Neural cell (in vitro differentiated cells): ENCODE measurements around the gene TXLNA. TPM values are rescaled to one million over a fixed set of nuclear protein-coding genes. Genes with fewer than 3 reads are reported as not detected.

ENCODE experiments used
- H2AFZ ChIP-seq: fragments of 200-600, 300-800 bp; sonication (generic), shearing (Covaris generic); 2 replicates; pipeline ENCODE4 v1.6.0; 2014; ENCODE audit warnings: low read depth, mild to moderate bottlenecking, antibody characterized with exemption, low read length, moderate library complexity
- H3F3A ChIP-seq: fragments of 200-600 bp; shearing (Covaris generic); 2 replicates; pipeline ENCODE4 v1.6.1; 2016; ENCODE audit warnings: mild to moderate bottlenecking, moderate library complexity, mixed read lengths, antibody characterized with exemption, low read length; ENCODE audit not compliant: insufficient read depth, poor library complexity, severe bottlenecking
- H3K27ac ChIP-seq: fragments of 200-600, 300-800 bp; sonication (generic), shearing (Covaris generic); 2 replicates; pipeline ENCODE4 v1.5.1; 2014; ENCODE audit warnings: mild to moderate bottlenecking, low read length, moderate library complexity
- H3K27me3 ChIP-seq: fragments of 300-800, 200-600 bp; sonication (generic), shearing (Covaris generic); 2 replicates; pipeline ENCODE4 v1.6.0; 2014; ENCODE audit warnings: mild to moderate bottlenecking, low read depth, low read length, moderate library complexity; ENCODE audit not compliant: insufficient read depth
- H3K36me3 ChIP-seq: fragments of 300-800, 200-600 bp; sonication (generic), shearing (Covaris generic); 2 replicates; pipeline ENCODE4 v1.5.1; 2014; ENCODE audit warnings: mild to moderate bottlenecking, antibody characterized with exemption, low read length, moderate library complexity; ENCODE audit not compliant: insufficient read depth
- H3K4me2 ChIP-seq: fragments of 300-800, 200-600 bp; sonication (generic), shearing (Covaris generic); 2 replicates; pipeline ENCODE4 v1.6.0; 2014; ENCODE audit warnings: mild to moderate bottlenecking, low read length
- H3K4me3 ChIP-seq: fragments of 300-800, 200-600 bp; sonication (generic), shearing (Covaris generic); 2 replicates; pipeline ENCODE4 v1.5.1; 2014; ENCODE audit warnings: mild to moderate bottlenecking, low read length, moderate library complexity
- H3K79me2 ChIP-seq: fragments of 200-600 bp; shearing (Covaris generic); replicated peaks from 2 replicates; pipeline ENCODE4 v1.6.0; 2014; ENCODE audit warnings: mild to moderate bottlenecking, low read length, moderate library complexity; ENCODE audit not compliant: insufficient read depth
- H3K9ac ChIP-seq: fragments of 300-800, 200-600 bp; sonication (generic), shearing (Covaris generic); 2 replicates; pipeline ENCODE4 v1.6.1; 2016; ENCODE audit warnings: mild to moderate bottlenecking, low read length, mixed read lengths
- H3K9me2 ChIP-seq: fragments of 200-600 bp; shearing (Covaris generic); 2 replicates; pipeline ENCODE4 v1.6.1; 2016; ENCODE audit warnings: mild to moderate bottlenecking, low read length, mixed read lengths; ENCODE audit not compliant: insufficient read depth
- H3K9me3 ChIP-seq: fragments of 200-600, 300-800 bp; sonication (generic), shearing (Covaris generic); 2 replicates; pipeline ENCODE4 v1.6.1; 2016; ENCODE audit warnings: mild to moderate bottlenecking, mixed run types, low read length, moderate library complexity, mixed read lengths
- H4K20me1 ChIP-seq: fragments of 200-600 bp; shearing (Covaris generic); 2 replicates; pipeline ENCODE4 v1.6.1; 2016; ENCODE audit warnings: mild to moderate bottlenecking, mixed run types; ENCODE audit not compliant: insufficient read depth
- CTCF ChIP-seq: fragments of 450-650 bp; IDR thresholded peaks from 2 replicates; pipeline ENCODE4 v1.5.1; 2014; ENCODE audit warnings: antibody characterized with exemption, mild to moderate bottlenecking, moderate library complexity; ENCODE audit not compliant: poor library complexity, severe bottlenecking
- EP300 ChIP-seq: fragments of 450-650 bp; conservative IDR thresholded peaks from 2 replicates; pipeline ENCODE4 v1.6.1; 2014; ENCODE audit warnings: antibody characterized with exemption, mild to moderate bottlenecking, moderate library complexity; ENCODE audit not compliant: poor library complexity, severe bottlenecking
- EZH2 ChIP-seq: fragments of 200-600, 300-800 bp; shearing (Covaris generic), sonication (generic); IDR thresholded peaks from 2 replicates; pipeline ENCODE4 v1.6.1; 2014; ENCODE audit warnings: antibody characterized with exemption, low read length, borderline replicate concordance, mild to moderate bottlenecking; ENCODE audit not compliant: insufficient read depth, poor library complexity, severe bottlenecking
- MXI1 ChIP-seq: fragments of 450-650 bp; conservative IDR thresholded peaks from 2 replicates; pipeline ENCODE4 v1.6.1; 2014; ENCODE audit warnings: antibody characterized with exemption, mild to moderate bottlenecking; ENCODE audit not compliant: poor library complexity, severe bottlenecking
- POLR2AphosphoS5 ChIP-seq: IDR thresholded peaks from 2 replicates; pipeline ENCODE4 v1.6.1; 2012
- RAD21 ChIP-seq: fragments of 450-650 bp; conservative IDR thresholded peaks from 2 replicates; pipeline ENCODE4 v1.6.1; 2014; ENCODE audit warnings: antibody characterized with exemption, mild to moderate bottlenecking, moderate library complexity
- REST ChIP-seq: IDR thresholded peaks from 2 replicates; pipeline ENCODE4 v1.6.1; 2012; ENCODE audit warnings: borderline replicate concordance
- SMC3 ChIP-seq: fragments of 450-650 bp; conservative IDR thresholded peaks from 2 replicates; pipeline ENCODE4 v1.6.1; 2014; ENCODE audit warnings: antibody characterized with exemption, mild to moderate bottlenecking, moderate library complexity; ENCODE audit not compliant: poor library complexity
- TAF1 ChIP-seq: IDR thresholded peaks from 2 replicates; pipeline ENCODE4 v1.6.1; 2012; ENCODE audit warnings: low read depth
- polyA plus RNA-seq: library from polyadenylated mRNA; depleted of rRNA; stranded (reverse); fragments of >200 nt; gene quantifications from 2 replicates; pipeline ENCODE4 v1.2.3, GENCODE V29; 2014

The TXLNA gene
- polyA plus RNA-seq, 1 donor from 2014 or later: 34.5 TPM

GRCh38 chr1:32194984-32195383 lies 15.5 kb downstream of the TXLNA start:
- no peak overlapping the region for H3K27ac ChIP-seq

GRCh38 chr1:32195531-32195930 lies 16.1 kb downstream of the TXLNA start:
- Histone ChIP-seq H3K9ac (no peak overlapping the region), H3K27me3 (no peaks in the 10 kb centered on the region), H3K4me3 (no peak overlapping the region), H3K79me2 (no peaks in the 10 kb centered on the region), H3K27ac (no peak overlapping the region), H3F3A (no peaks in the 10 kb centered on the region), H2AFZ (no peak overlapping the region), H3K36me3 (peaks cover 8% of the 10 kb centered on the region), H3K9me3 (no peaks in the 10 kb centered on the region), H3K9me2 (no peaks in the 10 kb centered on the region), H4K20me1 (no peaks in the 10 kb centered on the region), H3K4me2 (no peak overlapping the region)
- no peak for TF ChIP-seq CTCF
- TF ChIP-seq TAF1: no peak
- no peak for TF ChIP-seq EZH2
- no peak for TF ChIP-seq SMC3
- TF ChIP-seq EP300: no peak
- TF ChIP-seq REST: no peak
- TF ChIP-seq POLR2AphosphoS5: no peak

More at GRCh38 chr1:32194984-32195383, 15.5 kb downstream of the TXLNA start:
- Histone ChIP-seq H3K27me3 (no peaks in the 10 kb centered on the region), H3K4me2 (no peak overlapping the region), H4K20me1 (no peaks in the 10 kb centered on the region), H3K36me3 (peaks cover 8% of the 10 kb centered on the region), H3K4me3 (no peak overlapping the region), H3K9me3 (no peaks in the 10 kb centered on the region), H3K9me2 (no peaks in the 10 kb centered on the region), H3F3A (no peaks in the 10 kb centered on the region), H3K79me2 (no peaks in the 10 kb centered on the region), H2AFZ (no peak overlapping the region), H3K9ac (no peak overlapping the region)
- no peak for TF ChIP-seq SMC3
- no peak for TF ChIP-seq POLR2AphosphoS5
- TF ChIP-seq CTCF: no peak
- no peak for TF ChIP-seq EZH2
- no peak for TF ChIP-seq TAF1
- no peak for TF ChIP-seq EP300
- no peak for TF ChIP-seq REST
- no peak for TF ChIP-seq RAD21
- no peak for TF ChIP-seq MXI1
